Activated B cell treated with CpG ODN at 0.5 μM for 24 hours (primary cell): ENCODE results near the gene CRY1. TPM values are rescaled to one million over a fixed set of nuclear protein-coding genes. Genes with fewer than 3 reads are reported as not detected.

Source experiments
- ATAC-seq: fragments of 200-7000 bp; cut with Tn5 transposase; one replicate; pipeline ENCODE4 v1.10.0; 2021; ENCODE audit warnings: low read depth, mild to moderate bottlenecking, moderate library complexity
- CTCF ChIA-PET: fragments of 350-600 bp; sonication (Branson Sonifier 250); formaldehyde crosslinking; loops from one replicate; lab custom pipeline; 2021; ENCODE audit warnings: antibody characterized with exemption; lab: Charles Lee
- POLR2A ChIA-PET: fragments of 350-600 bp; sonication (Branson Sonifier 250); formaldehyde crosslinking; loops from one replicate; lab custom pipeline; 2021; ENCODE audit warnings: antibody characterized with exemption; lab: Charles Lee
- DNase-seq: peaks from one replicate; pipeline ENCODE4 v3.0.0; 2022
- H3K27ac Mint-ChIP-seq: one replicate; pipeline ENCODE4 v1.8.0; 2020; ENCODE audit warnings: mixed read lengths
- H3K27me3 Mint-ChIP-seq: one replicate; pipeline ENCODE4 v1.8.0; 2021; ENCODE audit warnings: mixed read lengths
- H3K36me3 Mint-ChIP-seq: one replicate; pipeline ENCODE4 v1.8.0; 2021; ENCODE audit warnings: low read depth, mixed read lengths
- H3K4me1 Mint-ChIP-seq: one replicate; pipeline ENCODE4 v1.8.0; 2021; ENCODE audit warnings: mixed read lengths
- H3K4me3 Mint-ChIP-seq: one replicate; pipeline ENCODE4 v1.8.0; 2020; ENCODE audit warnings: mild to moderate bottlenecking, mixed read lengths
- H3K9me3 Mint-ChIP-seq: one replicate; pipeline ENCODE4 v1.8.0; 2020; ENCODE audit warnings: mixed read lengths
- intact Hi-C: fragments of 100-400 bp; cut with micrococcal nuclease; formaldehyde crosslinking; loops from one replicate; pipeline ENCODE4 v1.15.1; 2024
- total RNA-seq: library from RNA; stranded (reverse); gene quantifications from 2 replicates; pipeline ENCODE4 v1.2.3, GENCODE V29; 2022
- TF ChIP-seq, protein P1 (sequence below): fragments of 200-600 bp; IDR thresholded peaks from one replicate; pipeline ENCODE4 v1.8.0; 2022; ENCODE audit warnings: antibody characterized with exemption, mild to moderate bottlenecking

Gene CRY1
- total RNA-seq, 1 donor from 2014 or later, result 7.1 TPM

DNA sequence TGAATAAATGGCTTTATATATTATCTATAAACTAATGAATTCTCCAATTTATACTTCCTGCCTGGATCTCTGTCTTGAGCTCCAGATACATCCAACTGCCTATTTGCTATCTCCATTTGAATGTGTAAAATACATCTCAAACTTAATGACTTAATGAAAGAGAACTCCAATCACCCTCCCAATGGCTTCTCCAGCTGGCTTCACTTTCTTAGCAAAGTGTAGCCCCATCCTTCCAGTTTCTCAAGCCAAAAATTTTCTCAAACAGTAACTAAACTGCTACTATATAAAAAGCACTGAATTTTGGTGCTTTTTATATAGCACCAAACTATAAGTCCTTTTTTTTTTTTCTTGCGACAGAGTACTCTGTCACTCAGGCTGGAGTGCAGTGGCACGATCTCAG is 2.6 kb downstream of the CRY1 start:
- peaks cover 6% of the 10 kb centered on the region for H3K4me1 Mint-ChIP-seq
- H3K27ac Mint-ChIP-seq, result no peak overlapping the region
- no peak for DNase-seq
- no peak for ATAC-seq
- peaks cover 5% of the 10 kb centered on the region for H3K27me3 Mint-ChIP-seq
- TF ChIP-seq, protein P1, sequence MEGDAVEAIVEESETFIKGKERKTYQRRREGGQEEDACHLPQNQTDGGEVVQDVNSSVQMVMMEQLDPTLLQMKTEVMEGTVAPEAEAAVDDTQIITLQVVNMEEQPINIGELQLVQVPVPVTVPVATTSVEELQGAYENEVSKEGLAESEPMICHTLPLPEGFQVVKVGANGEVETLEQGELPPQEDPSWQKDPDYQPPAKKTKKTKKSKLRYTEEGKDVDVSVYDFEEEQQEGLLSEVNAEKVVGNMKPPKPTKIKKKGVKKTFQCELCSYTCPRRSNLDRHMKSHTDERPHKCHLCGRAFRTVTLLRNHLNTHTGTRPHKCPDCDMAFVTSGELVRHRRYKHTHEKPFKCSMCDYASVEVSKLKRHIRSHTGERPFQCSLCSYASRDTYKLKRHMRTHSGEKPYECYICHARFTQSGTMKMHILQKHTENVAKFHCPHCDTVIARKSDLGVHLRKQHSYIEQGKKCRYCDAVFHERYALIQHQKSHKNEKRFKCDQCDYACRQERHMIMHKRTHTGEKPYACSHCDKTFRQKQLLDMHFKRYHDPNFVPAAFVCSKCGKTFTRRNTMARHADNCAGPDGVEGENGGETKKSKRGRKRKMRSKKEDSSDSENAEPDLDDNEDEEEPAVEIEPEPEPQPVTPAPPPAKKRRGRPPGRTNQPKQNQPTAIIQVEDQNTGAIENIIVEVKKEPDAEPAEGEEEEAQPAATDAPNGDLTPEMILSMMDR, result no peak
- CTCF ChIA-PET, result interaction anchor here (0.6 to 5.3 kb wide), 2 partner anchors 15 to 522 kb away, joined by 3 to 23 read pairs; no protein-coding TSS in a partner anchor
- intact Hi-C loops, result loop anchor here (5.0 to 10.0 kb wide), 4 partner anchors 178 to 2004 kb away; partner anchors contain the start of genes ALKBH2, APPL2, FICD and UNG
- peaks cover 4% of the 10 kb centered on the region for H3K36me3 Mint-ChIP-seq
- POLR2A ChIA-PET, result no interaction called here
- H3K9me3 Mint-ChIP-seq, result no peaks in the 10 kb centered on the region
- no peak overlapping the region for H3K4me3 Mint-ChIP-seq

- ATAC-seq, result no peak
- intact Hi-C loops, result no loop called here
- Mint-ChIP-seq H3K36me3 (peaks cover 4% of the 10 kb centered on the region), H3K27ac (no peak overlapping the region), H3K27me3 (peaks cover 8% of the 10 kb centered on the region), H3K4me1 (peaks cover 4% of the 10 kb centered on the region), H3K9me3 (no peaks in the 10 kb centered on the region), H3K4me3 (no peak overlapping the region)
- POLR2A ChIA-PET, result no interaction called here
- CTCF ChIA-PET, result interaction anchor here (0.9 to 5.3 kb wide), 2 partner anchors 10 to 16 kb away, joined by 4 to 23 read pairs; no protein-coding TSS in a partner anchor
- DNase-seq, result no peak
- TF ChIP-seq, protein P1, result no peak
Measured at GRCh38 chr12:107088912-107089311, 4.4 kb downstream of the CRY1 start.

GRCh38 chr12:107086314-107086713 is 7.0 kb downstream of the CRY1 start:
- Mint-ChIP-seq H3K36me3 (no peaks in the 10 kb centered on the region), H3K4me1 (no peaks in the 10 kb centered on the region), H3K4me3 (no peak overlapping the region), H3K27me3 (peaks cover 12% of the 10 kb centered on the region), H3K27ac (no peak overlapping the region), H3K9me3 (peaks cover 7% of the 10 kb centered on the region)
- ChIA-PET CTCF (interaction anchor here (1.3 kb wide), 1 partner anchor 18 kb away, joined by 3 read pairs; no protein-coding TSS in a partner anchor), POLR2A (no interaction called here)
- ATAC-seq (no peak), DNase-seq (no peak)
- TF ChIP-seq, protein P1, result no peak
- intact Hi-C loops, result no loop called here

DNA sequence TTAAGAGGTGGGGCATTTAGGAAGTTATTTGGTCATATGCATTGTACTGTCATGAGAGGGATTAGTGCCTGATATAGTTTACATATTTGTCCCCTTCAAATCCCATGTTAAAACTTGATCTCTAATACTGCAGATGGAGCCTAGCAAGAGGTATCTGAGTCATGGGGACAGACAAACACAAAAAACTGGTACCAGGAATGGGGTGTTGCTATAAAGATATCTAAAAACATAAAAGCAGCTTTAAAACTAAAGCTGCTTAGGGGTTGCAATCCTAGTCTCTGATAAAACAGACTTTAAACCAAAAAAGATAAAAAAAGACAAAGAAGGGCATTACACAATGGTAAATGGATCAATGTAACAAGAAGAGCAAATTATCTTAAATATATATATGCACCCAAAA is 11.6 kb downstream of the CRY1 start:
- no peaks in the 10 kb centered on the region for H3K4me1 Mint-ChIP-seq
- no peaks in the 10 kb centered on the region for H3K36me3 Mint-ChIP-seq
- TF ChIP-seq, protein P1, result no peak
- H3K4me3 Mint-ChIP-seq, result no peak overlapping the region
- intact Hi-C loops, result no loop called here
- H3K9me3 Mint-ChIP-seq, result peaks cover 7% of the 10 kb centered on the region
- no peak for DNase-seq
- POLR2A ChIA-PET, result no interaction called here
- H3K27me3 Mint-ChIP-seq, result peaks cover 10% of the 10 kb centered on the region
- no peak overlapping the region for H3K27ac Mint-ChIP-seq
- no peak for ATAC-seq
- CTCF ChIA-PET, result no interaction called here

DNA sequence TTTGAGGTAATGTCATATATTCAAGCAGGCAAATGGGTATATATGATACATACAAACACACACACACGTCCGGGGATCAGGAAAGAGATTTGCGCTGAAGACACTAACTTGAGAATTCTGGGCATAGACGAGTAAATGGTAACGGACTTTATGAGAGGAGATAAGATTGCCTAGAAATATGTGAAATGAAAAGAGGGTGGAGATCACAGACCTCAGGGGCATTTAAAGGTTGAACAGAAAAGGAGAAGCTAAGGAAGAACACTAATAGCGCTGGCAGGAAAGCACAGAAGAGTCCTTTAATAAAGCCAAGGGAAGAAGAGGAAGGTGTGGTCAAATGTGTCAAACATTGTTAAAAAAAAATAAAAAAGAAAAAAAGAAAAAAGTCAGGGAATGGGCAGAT is 13.1 kb downstream of the CRY1 start:
- H3K27ac Mint-ChIP-seq, result no peak overlapping the region
- H3K4me3 Mint-ChIP-seq, result no peak overlapping the region
- ChIA-PET POLR2A (no interaction called here), CTCF (no interaction called here)
- H3K36me3 Mint-ChIP-seq, result no peaks in the 10 kb centered on the region
- peaks cover 7% of the 10 kb centered on the region for H3K9me3 Mint-ChIP-seq
- no peaks in the 10 kb centered on the region for H3K4me1 Mint-ChIP-seq
- ATAC-seq, result no peak
- TF ChIP-seq, protein P1, result no peak
- intact Hi-C loops, result no loop called here
- no peak for DNase-seq
- H3K27me3 Mint-ChIP-seq, result peaks cover 10% of the 10 kb centered on the region
